VCaP (cell line): ENCODE results near the gene IGSF8.

ENCODE experiments used
- H3K27ac ChIP-seq: fragments of 450-650 bp; 2 replicates; pipeline ENCODE4 v1.5.1; 2017
- TF ChIP-seq, protein P1 (sequence below): fragments of 450-650 bp; conservative IDR thresholded peaks from 2 replicates; pipeline ENCODE4 v1.5.1; 2017; ENCODE audit warnings: mild to moderate bottlenecking, moderate library complexity

Gene IGSF8

DNA sequence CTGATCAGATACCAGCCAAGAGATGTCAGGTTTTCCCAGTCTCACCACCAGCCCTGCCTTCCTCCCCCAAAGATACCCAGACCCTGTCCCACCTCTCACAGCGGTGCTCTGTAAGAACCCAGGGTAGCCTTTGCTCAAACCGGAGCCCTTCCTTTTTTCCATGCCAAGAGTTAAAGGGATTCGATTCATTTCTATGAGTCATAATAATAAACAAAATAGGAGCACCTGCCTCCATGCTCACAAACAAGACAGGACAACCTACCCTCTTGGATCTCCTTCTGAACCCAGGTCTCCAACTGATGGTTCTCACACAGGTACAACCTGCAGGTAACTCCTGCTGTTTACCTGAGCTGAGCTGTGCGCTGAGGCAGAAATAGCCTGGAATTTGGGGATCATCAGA, 11.3 kb upstream of the IGSF8 start:
- TF ChIP-seq, protein P1, sequence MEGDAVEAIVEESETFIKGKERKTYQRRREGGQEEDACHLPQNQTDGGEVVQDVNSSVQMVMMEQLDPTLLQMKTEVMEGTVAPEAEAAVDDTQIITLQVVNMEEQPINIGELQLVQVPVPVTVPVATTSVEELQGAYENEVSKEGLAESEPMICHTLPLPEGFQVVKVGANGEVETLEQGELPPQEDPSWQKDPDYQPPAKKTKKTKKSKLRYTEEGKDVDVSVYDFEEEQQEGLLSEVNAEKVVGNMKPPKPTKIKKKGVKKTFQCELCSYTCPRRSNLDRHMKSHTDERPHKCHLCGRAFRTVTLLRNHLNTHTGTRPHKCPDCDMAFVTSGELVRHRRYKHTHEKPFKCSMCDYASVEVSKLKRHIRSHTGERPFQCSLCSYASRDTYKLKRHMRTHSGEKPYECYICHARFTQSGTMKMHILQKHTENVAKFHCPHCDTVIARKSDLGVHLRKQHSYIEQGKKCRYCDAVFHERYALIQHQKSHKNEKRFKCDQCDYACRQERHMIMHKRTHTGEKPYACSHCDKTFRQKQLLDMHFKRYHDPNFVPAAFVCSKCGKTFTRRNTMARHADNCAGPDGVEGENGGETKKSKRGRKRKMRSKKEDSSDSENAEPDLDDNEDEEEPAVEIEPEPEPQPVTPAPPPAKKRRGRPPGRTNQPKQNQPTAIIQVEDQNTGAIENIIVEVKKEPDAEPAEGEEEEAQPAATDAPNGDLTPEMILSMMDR = no peak
- no peak overlapping the region for H3K27ac ChIP-seq

DNA sequence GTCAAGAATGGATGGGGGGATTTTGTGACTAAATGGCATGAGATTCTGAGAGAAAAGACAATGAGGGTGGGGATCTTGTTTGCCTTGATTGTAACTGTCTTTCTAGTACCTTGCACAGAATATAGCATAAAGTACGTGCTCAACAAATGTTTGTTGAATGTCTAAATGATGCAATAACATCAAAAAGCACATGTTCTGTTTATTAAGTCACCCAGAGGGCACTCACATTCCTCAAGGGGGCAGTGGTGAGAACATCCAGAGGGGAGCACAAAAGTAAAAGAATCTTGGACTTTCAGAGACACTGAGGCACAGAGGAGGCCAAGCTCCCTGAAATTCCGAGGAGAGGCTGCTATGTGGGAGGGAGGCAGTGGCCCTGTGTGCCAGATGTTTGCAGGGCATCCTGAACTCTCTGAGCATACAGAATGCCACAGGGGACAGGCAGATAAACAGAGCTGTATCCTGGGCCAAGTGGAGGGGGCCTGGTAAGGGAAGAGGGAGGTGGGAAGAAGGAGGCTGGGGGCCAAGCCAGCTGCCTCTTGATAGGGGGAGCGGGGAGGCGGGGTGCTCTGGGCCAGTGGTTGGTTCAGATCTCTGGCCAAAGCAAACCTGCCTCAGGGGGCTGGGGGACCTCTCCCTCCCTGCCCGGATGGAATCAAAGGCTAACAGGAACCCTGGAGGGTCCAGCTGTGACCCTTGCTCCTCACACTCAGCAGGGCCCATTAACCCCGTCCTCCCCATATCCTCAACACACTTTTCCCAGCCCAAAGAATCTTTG, 10.7 kb upstream of the IGSF8 start:
- no peak overlapping the region for H3K27ac ChIP-seq
- TF ChIP-seq, protein P1 = peak; percentile 56

DNA sequence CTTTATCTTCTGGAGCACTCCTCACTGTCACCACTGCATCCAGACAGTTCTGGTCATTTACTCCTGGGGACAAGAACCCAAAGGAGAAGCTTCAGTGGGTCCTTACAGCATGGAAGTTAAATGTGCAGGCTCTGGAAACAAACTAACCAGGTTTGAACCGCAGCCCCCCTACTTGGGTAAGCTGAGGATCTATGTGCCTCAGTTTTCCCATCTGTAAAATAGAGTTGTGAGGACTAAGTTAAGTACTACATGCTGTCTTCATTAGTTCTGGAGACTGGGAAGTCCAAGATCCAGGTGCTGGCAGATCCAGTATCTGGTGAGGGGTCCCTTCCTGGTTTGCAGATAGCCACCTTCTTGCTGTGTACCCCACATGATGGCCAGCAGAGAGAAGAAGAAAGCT, 9.1 kb upstream of the IGSF8 start:
- TF ChIP-seq, protein P1 = no peak
- no peak overlapping the region for H3K27ac ChIP-seq

DNA sequence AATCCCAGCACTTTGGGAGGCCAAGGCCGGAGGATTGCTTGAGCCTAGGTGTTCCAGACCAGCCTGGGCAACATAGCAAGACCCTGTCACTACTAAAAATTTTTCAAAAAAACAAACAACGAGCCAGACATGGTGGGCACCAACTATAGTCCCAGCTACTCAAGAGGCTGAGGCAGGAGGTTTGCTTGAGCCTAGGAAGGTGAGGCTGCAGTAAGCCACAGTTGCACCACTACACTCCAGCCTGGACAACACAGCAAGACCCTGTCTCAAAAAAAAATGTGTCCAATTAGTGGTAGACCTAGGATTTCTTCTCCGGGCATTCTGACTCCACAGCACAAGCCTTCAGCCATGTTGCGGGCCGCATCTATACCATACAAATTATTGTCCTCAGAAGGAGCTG, 6.7 kb upstream of the IGSF8 start:
- no peak overlapping the region for H3K27ac ChIP-seq
- TF ChIP-seq, protein P1 = no peak

DNA sequence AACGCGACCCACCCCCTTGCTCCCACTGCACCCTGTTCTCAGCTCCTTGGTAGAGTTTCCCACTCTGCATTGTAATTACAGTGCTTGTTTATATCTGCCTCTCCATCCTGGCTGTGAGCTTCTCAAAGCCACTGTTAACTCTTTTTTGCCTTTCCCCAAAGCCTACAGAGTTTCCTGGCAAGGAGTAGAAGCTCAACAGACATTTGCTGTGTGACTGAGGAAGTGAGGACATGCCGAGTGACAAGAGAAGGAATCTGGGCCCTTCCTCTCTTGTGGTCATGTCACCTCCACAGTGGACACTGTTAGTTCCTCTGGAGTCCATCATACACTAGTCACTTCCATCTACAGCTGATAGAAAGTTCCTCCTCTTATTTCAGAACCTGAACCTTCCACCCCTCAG, 6.1 kb upstream of the IGSF8 start:
- H3K27ac ChIP-seq = no peak overlapping the region

DNA sequence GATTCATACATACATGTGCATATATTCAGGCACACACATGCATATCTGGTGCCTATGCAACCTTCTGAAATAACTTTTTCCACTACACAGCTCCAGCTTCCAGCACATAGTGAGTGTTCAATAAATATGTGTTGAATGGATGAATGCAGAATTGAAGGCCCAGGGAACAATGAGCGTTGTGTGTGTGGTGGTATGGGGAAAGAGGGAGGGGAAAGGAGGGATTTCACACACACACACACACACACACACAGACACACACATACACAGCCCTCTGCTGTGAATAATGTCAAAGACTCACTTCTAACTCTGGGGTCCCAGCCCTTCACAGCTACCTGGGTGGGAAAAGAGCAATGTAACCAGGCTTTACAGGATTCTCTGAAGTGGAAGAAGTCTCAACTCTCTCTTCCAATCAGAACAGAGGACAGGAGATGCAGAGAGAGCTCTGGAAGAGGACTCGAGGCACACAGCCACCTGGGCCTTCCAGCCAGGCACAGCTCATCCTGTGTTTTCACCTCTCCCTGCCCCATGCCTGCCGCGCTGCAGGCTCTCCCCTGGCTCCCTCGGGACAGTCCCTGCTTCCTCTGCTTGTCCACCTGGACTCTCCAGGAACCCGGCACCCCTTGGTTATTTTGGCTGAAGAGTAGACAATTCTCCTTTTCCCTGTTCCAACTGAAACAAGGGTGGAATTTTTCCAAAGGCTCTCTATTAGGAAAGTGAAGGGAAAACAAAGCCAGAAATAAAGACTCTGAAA, 5.4 kb upstream of the IGSF8 start:
- TF ChIP-seq, protein P1 = no peak
- no peak overlapping the region for H3K27ac ChIP-seq

More for the DNA sequence above, 6.1 kb upstream of the IGSF8 start:
- TF ChIP-seq, protein P1 = no peak

DNA sequence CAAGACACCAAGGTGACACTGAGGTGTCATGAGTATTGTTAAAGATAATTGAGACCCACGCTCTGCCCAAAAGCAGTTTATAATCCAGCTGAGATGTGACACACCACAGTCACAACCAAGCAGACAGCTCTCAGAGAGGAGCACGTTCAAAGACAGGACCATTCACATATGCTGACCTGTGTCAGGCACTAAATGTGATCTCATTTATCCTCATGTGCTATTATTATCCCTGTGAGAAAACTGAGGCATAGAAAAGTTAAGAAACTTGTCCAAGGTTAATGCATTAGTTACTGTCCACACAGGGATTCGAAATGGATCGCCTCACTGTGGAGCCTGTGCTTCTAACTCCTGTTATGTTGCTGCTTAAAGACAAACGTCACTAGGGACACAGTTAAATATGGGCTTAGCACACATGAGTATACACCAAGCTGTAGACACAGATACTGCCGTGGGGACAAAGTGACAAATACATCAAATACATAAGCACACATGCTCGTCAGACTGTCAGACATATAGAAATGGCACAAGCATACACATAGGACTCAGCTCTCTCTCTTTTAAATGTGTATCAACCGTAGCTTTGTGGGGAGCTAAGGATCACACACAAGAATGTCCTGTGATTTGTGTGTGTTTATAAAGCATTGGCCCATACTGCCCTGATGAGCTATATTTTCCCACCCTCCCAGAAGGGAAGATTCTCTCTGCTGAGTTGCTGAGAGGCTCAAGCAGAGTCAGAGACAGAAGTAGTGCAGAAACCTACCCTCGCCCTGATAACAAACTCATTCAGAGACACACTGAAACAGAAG, 3.5 kb upstream of the IGSF8 start:
- TF ChIP-seq, protein P1 = no peak
- peak overlapping the region; percentile 66 for H3K27ac ChIP-seq
